GM12878 (cell line): Measurements from ENCODE around the gene LCE2C. TPM values are rescaled to one million over a fixed set of nuclear protein-coding genes. Genes with fewer than 3 reads are reported as not detected.

Experiments
- ATAC-seq: fragments of 200-7000 bp; cut with Tn5 transposase; 3 replicates; pipeline ENCODE4 v1.9.1; 2020; ENCODE audit warnings: mild to moderate bottlenecking, moderate library complexity
- BruUV-seq: library from RNA; stranded (reverse); fragments of 400-500 nt; replicated peaks from 2 replicates; lab custom pipeline; 2021; lab: Mats Ljungman, UMichigan
- CTCF ChIA-PET: fragments of 300-600 bp; sonication (Branson Sonifier 250); formaldehyde crosslinking; extraction: SDS; loops from one replicate; lab custom pipeline; 2021; ENCODE audit warnings: inconsistent platforms; lab: Yijun Ruan, JAX
- POLR2A ChIA-PET: fragments of 350-600 bp; formaldehyde crosslinking; extraction: SDS; loops from one replicate; lab custom pipeline; 2021; ENCODE audit warnings: inconsistent platforms; lab: Charles Lee
- RAD21 ChIA-PET: fragments of 300-600 bp; sonication (Branson Sonifier 250); formaldehyde crosslinking; loops from one replicate; lab custom pipeline; 2023; ENCODE audit warnings: antibody characterized with exemption; ENCODE audit not compliant: unreplicated experiment; lab: Charles Lee
- SMC1A ChIA-PET: fragments of 300-600 bp; sonication (Branson Sonifier 250); formaldehyde crosslinking; loops from one replicate; lab custom pipeline; 2023; ENCODE audit not compliant: unreplicated experiment, uncharacterized antibody; lab: Charles Lee
- DNase-seq: peaks from one replicate; pipeline ENCODE4 v3.0.0-alpha.2; 2011; ENCODE audit warnings: low read depth, low spot score
- FAIRE-seq: peaks from 3 replicates; lab custom pipeline; 2011; peaks lifted over from hg19 to GRCh38; lab: Jason Lieb, UNC
- H2AFZ ChIP-seq: 2 replicates; pipeline ENCODE4 v1.6.0; 2011; ENCODE audit warnings: low read depth, low read length, control low read depth; ENCODE audit not compliant: control insufficient read depth
- H3K27ac ChIP-seq: 2 replicates; pipeline ENCODE4 v1.5.1; 2011; ENCODE audit warnings: control low read depth; ENCODE audit not compliant: control insufficient read depth, insufficient read depth
- H3K27me3 ChIP-seq, 2 experiments: replicated peaks in 1 of 2; 2 replicates each; pipeline versions ENCODE4 v1.6.0 to v1.6.1; 2011; ENCODE audit warnings: low read length in 1 of 2; ENCODE audit not compliant: control insufficient read depth in 2 of 2, insufficient read depth in 2 of 2
- H3K36me3 ChIP-seq, 2 experiments: 2 replicates each; pipeline ENCODE4 v1.5.1; 2011; ENCODE audit warnings: low read length in 1 of 2; ENCODE audit not compliant: control insufficient read depth in 2 of 2, insufficient read depth in 2 of 2
- H3K4me1 ChIP-seq: 2 replicates; pipeline ENCODE4 v1.6.1; 2011; ENCODE audit warnings: mild to moderate bottlenecking, low read length, moderate library complexity, mixed read lengths; ENCODE audit not compliant: control insufficient read depth, insufficient read depth
- H3K4me2 ChIP-seq: 2 replicates; pipeline ENCODE4 v1.6.0; 2011; ENCODE audit warnings: control low read depth; ENCODE audit not compliant: control insufficient read depth, insufficient read depth
- H3K4me3 ChIP-seq: fragments of 200-600 bp; sonication (generic); 2 replicates; pipeline ENCODE4 v1.5.1; 2016
- H3K79me2 ChIP-seq: 2 replicates; pipeline ENCODE4 v1.6.0; 2011; ENCODE audit warnings: low read length; ENCODE audit not compliant: control insufficient read depth, insufficient read depth
- H3K9ac ChIP-seq: 2 replicates; pipeline ENCODE4 v1.8.0; 2011; ENCODE audit warnings: low read length, control low read depth, mixed read lengths; ENCODE audit not compliant: control insufficient read depth, insufficient read depth
- H3K9me3 ChIP-seq: replicated peaks from 3 replicates; pipeline ENCODE4 v1.5.1; 2011; ENCODE audit warnings: mild to moderate bottlenecking, low read length; ENCODE audit not compliant: control insufficient read depth, insufficient read depth
- H4K20me1 ChIP-seq: 2 replicates; pipeline ENCODE4 v1.6.0; 2011; ENCODE audit not compliant: control insufficient read depth, insufficient read depth
- BMI1 ChIP-seq: fragments of 450-650 bp; IDR thresholded peaks from 2 replicates; pipeline ENCODE4 v1.6.1; 2016; ENCODE audit warnings: mild to moderate bottlenecking, moderate library complexity, borderline replicate concordance
- DPF2 ChIP-seq: fragments of 450-650 bp; IDR thresholded peaks from 2 replicates; pipeline ENCODE4 v1.6.1; 2017; ENCODE audit warnings: mild to moderate bottlenecking
- HDGF ChIP-seq: fragments of 450-650 bp; IDR thresholded peaks from 2 replicates; pipeline ENCODE4 v1.6.1; 2016; ENCODE audit warnings: antibody characterized with exemption
- HSF1 ChIP-seq: fragments of 150-350 bp; IDR thresholded peaks from 2 replicates; pipeline ENCODE4 v1.6.1; 2014; ENCODE audit warnings: mild to moderate bottlenecking, low read depth, low read length
- NFXL1 ChIP-seq: fragments of 450-650 bp; IDR thresholded peaks from 2 replicates; pipeline ENCODE4 v1.6.1; 2017; ENCODE audit warnings: antibody characterized with exemption, mild to moderate bottlenecking, borderline replicate concordance
- POLR2AphosphoS5 ChIP-seq: IDR thresholded peaks from 2 replicates; pipeline ENCODE4 v1.6.1; 2011; ENCODE audit warnings: mild to moderate bottlenecking, low read length, inconsistent platforms
- RCOR1 ChIP-seq: conservative IDR thresholded peaks from 2 replicates; pipeline ENCODE4 v1.6.1; 2012; ENCODE audit warnings: low read depth, low read length, improper control_type of control experiment
- STAT3 ChIP-seq: IDR thresholded peaks from 2 replicates; pipeline ENCODE4 v1.6.1; 2011; ENCODE audit warnings: low read depth, low read length, improper control_type of control experiment
- USF1 ChIP-seq: IDR thresholded peaks from 2 replicates; pipeline ENCODE4 v1.6.1; 2011; ENCODE audit warnings: borderline replicate concordance, low read depth, mild to moderate bottlenecking, moderate library complexity, mixed read lengths, low read length; ENCODE audit not compliant: insufficient read depth; ENCODE audit errors: extremely low read length
- ZNF622 ChIP-seq: fragments of 450-650 bp; IDR thresholded peaks from 2 replicates; pipeline ENCODE4 v1.6.1; 2017; ENCODE audit warnings: mild to moderate bottlenecking, inconsistent platforms
- WGBS: methylation state at CpG from one replicate; pipeline ENCODE4 v1.1.6; 2016; ENCODE audit warnings: low lambda C conversion rate; ENCODE audit not compliant: insufficient replicate concordance, insufficient coverage; ENCODE audit errors: missing lambda C conversion rate; 5-methylcytosine and 5-hydroxymethylcytosine counted together
- in situ Hi-C: fragments of 300-500 bp; cut with MboI; formaldehyde crosslinking; loops from 9 replicates; pipeline ENCODE4 v1.14.3; 2018; ENCODE audit warnings: mixed read lengths
- intact Hi-C: fragments of 100-400 bp; cut with micrococcal nuclease; formaldehyde crosslinking; loops from one replicate; pipeline ENCODE4 v1.14.2; 2022; ENCODE audit not compliant: unreplicated experiment
- polyA plus RNA-seq, 11 experiments: library from polyadenylated mRNA; depleted of rRNA in 4 of 11; unstranded in 6 of 11; stranded (reverse) in 5 of 11; fragments of >200 nt; fragmentation: Nextera tagmentation in 4 of 11; fragmentation: Illumina TruSeq in 1 of 11; extraction: Ambion mirVana in 4 of 11; extraction: Trizol in 1 of 11; gene quantifications; 1 replicate in 1 of 11; 2 replicates in 10 of 11; pipeline versions ENCODE4 v1.2.1 to v1.2.3, GENCODE V29; 2011 to 2016; ENCODE audit warnings: inconsistent platforms in 2 of 11, missing spikeins in 2 of 11, low read depth in 1 of 11
- total RNA-seq, 4 experiments: library from RNA; depleted of rRNA in 3 of 4; stranded (reverse); fragments of >200 nt in 3 of 4; fragmentation: Illumina TruSeq in 1 of 4; extraction: Trizol in 1 of 4; gene quantifications; 2 replicates each; pipeline versions ENCODE4 v1.2.1 to v1.2.3, GENCODE V29; 2013 to 2021

The LCE2C gene
- total and polyA plus RNA-seq, 10 of the 15 experiments (the other 5 are each of a cell fraction or from before 2014, with no cell fraction given), result not detected

DNA sequence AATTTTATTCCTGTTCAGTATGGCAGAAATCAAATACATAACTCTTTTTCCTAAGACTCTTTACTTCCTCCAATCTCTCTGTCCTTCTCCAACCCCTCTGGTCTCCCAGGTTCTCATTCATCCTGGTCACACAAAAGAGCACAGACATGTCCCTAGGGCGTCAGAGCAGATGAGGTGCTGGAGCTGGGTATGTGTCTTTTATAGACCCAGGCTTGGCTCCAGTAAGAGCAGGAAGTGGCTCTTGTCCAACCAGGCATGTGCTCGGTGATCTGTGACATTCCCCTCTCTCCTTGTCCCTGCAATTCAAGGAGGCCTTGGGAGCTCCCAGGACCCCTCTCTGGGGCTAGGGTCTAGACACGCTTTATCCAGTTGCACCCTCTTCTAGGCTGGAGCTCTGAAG is 29.9 kb upstream of the LCE2C start:
- H4K20me1 ChIP-seq, result no peaks in the 10 kb centered on the region
- H3K4me2 ChIP-seq, result no peak overlapping the region
- RAD21 ChIA-PET, result no interaction called here
- H3K36me3 ChIP-seq, result no peaks in the 10 kb centered on the region
- SMC1A ChIA-PET, result interaction anchor here (1.6 kb wide), 1 partner anchor 8 kb away, joined by 4 read pairs; no protein-coding TSS in a partner anchor
- ATAC-seq, result no peak
- no peaks in the 10 kb centered on the region for H3K4me1 ChIP-seq
- CTCF ChIA-PET, result interaction anchor here (1.2 kb wide), 1 partner anchor 224 kb away, joined by 4 read pairs; no protein-coding TSS in a partner anchor
- POLR2A ChIA-PET, result no interaction called here
- no peak for TF ChIP-seq HDGF
- TF ChIP-seq NFXL1, result no peak
- TF ChIP-seq RCOR1, result no peak
- no peak for TF ChIP-seq BMI1
- TF ChIP-seq ZNF622, result no peak
- no peak for TF ChIP-seq USF1
- no peak for TF ChIP-seq POLR2AphosphoS5
- no peak for TF ChIP-seq DPF2
- no peak for TF ChIP-seq HSF1
- no peak for TF ChIP-seq STAT3
- no peaks in the 10 kb centered on the region for H3K27me3 ChIP-seq
- H2AFZ ChIP-seq, result no peak overlapping the region
- H3K9ac ChIP-seq, result no peak overlapping the region
- intact Hi-C loops, result no loop called here
- FAIRE-seq, result no peak
- no peak for DNase-seq
- H3K27ac ChIP-seq, result no peak overlapping the region
- in situ Hi-C loops, result no loop called here
- BruUV-seq, result no TSS peak
- no peaks in the 10 kb centered on the region for H3K79me2 ChIP-seq
- H3K9me3 ChIP-seq, result no peaks in the 10 kb centered on the region
- WGBS, result 0% methylated on average over 3 of the region's 3 CpGs
- H3K4me3 ChIP-seq, result no peak overlapping the region
